GM21381 (cell line): Measurements from ENCODE around the gene KCNN2.
A peak's percentile ranks its signal among the peaks of the same experiment; 100 is the strongest.
"Not testable (repeated sequence)": the region's sequence is repeated elsewhere in the genome, so short reads cannot be mapped to it uniquely, and the experiment has no call there.

Source experiments
- ATAC-seq: cut with Tn5 transposase; IDR thresholded peaks from one replicate; pipeline ENCODE4 v1.9.1; 2021; ENCODE audit warnings: mild to moderate bottlenecking, moderate library complexity; ENCODE audit not compliant: unreplicated experiment

KCNN2 gene

DNA sequence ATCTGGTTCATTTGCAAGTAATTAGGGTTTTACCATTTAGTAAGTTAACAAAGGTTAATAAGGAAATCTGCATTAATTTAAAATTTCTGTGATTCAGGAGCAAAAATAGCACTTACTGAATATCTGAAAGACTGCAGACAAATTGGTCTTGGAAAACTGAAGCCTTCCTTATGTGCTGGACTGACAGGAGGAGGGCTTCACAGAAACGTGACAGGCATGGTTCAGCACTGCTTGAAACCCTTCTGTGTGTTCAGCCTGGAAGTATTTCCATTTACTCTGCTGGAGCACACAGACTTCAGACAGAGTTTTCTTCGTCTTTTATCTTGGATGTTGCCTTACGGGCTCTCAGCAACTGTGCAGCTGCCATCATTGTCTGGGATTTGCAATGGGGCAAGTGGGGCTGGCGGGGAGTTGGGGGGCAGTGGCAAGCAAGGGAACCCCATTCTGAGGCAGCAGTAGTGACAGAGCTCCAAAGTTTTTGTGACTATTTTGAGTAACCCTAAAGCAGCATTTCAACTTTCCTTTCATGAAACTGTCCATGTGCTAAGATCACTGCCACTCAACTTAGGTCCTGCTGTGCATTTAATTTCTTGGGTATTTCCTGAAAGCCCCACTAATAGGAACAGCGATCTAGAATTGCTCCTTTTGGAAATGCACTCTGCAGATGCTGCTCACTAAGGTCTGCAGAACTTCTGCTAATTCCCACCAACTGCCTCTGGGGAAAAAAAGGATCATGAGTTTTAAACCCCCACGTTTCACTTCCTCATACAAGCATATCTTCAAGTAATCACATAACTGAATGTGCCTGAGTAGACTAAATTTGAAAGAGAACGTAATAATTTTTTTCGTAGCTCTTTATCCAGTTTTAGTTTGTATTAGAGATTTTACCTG lies 56.6 kb downstream of the KCNN2 start:
- peak; percentile 87 for ATAC-seq

DNA sequence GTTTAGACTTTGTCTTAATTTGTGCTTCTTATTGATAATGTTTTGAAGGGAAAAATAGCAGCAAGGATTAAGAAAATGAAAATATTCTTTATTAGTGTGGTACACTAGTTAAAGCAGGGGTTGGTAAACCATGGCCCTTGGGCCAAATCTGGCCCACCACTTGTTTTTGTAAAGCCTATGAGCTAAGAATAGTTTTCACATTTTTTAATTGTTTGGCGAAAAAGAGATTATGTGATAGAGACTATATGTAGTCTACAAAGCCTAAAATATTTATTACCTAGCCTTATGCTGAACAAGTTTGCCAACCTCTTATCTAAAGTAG lies 57.2 kb downstream of the KCNN2 start:
- peak; percentile 11 for ATAC-seq

DNA sequence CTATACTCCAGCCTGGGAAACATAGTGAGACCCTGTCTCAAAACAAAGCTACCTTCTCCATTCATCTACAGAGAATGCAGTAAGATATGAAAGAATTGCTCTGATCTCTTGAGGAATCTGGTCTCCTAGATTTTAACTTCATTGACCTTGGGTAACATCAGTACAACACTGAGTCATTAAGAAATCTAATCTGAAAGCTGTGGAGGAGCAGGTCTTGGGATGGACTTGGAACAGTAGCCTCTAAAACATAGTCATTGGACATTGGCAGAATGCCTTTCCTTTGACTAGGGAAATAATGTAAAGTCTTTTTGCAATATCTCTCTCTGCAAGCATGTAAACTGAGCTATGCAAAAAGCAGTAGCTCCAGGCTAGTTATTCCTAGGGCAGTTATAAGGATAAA lies 58.1 kb downstream of the KCNN2 start:
- no peak for ATAC-seq

DNA sequence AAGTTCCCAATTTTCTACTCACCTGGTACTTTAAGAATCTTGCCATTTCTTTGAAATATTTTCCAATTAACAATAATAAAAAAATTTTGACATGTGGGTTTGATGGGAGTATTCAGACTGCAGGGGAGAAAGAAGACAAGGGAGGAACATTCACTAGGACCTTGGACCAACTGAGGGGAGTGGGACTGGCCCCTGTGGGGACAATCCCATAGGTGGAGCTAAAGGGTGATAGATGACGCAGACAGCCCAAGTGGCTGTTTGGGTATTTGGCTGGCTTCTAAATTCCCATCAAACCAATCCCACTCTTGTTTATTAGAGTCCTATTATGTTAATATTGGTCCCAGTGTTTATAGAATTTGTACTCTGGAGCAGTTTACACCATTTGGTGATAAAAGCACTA lies 65.3 kb downstream of the KCNN2 start:
- ATAC-seq = no peak

DNA sequence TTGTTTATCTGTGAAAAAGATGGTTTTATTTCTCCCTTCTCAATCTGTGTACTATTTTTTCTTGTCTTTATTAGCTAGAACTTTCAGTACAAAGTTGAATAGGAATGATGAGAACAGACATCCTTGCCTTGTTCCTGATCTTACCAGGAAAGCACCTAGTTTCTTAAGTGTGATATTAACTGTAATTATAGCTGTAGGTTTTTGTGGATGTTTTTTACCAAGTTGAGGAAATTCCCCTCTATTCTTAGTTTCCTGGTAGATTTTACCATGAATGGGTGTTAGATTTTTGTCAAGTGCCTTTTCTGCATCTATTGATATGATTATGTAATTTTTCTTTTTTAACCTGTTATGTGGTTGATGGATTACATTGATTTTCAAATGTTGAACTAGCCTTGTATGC lies 68.7 kb downstream of the KCNN2 start:
- no peak for ATAC-seq

DNA sequence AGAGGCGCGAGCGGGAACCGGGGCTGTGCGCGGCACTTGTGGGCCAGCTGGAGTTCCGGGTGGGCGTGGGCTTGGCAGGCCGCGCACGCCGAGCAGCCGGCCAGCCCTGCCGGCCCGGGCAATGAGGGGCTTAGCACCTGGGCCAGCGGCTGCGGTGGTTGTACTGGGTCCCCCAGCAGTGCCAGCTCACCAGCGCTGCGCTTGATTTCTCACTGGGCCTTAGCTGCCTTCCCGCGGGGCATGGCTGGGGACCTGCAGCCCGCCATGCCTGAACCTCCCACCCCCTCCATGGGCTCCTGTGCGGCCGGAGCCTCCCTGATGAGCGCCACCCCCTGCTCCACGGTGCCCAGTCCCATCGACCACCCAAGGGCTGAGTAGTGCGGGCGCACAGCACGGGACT lies 70.8 kb downstream of the KCNN2 start:
- not testable (repeated sequence) for ATAC-seq

DNA sequence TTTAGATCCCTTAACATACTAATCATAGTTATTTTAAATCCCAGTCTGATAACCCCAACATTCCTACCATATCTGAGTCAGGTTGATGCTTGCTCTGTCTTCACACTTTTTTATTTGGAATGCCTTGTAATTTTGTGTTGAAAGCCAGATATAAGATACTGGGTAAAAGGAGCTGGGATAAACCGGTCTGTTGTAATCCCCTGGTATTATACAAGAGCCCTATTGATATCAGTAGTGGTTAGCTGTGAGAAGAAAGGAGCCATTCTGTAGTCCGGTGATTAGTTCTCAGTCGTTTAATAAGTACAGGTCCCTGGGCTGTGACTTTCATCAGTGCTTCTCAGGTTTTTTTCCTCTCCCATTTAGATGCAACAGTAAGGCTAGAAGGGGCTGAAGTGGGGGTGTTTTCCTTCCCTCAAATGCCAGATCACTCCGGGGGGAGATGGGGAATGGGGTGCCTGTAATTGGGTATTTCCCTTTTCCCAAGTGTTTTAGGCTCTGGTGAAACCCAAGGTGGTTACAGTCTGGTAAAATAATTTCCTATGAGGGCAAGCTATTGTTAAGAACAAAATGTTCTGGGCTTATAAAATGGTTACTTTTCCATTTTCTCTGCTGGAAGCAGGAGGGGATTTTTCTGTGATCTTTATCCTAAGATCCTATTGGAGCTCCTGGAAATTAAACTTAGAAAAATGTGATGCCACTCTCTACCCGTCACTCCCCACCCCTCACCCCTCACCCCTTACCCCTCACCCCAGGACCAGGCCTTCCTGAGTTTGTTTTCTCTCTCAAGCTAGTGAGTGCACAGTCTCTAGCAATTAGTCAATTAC lies 72.7 kb downstream of the KCNN2 start:
- no peak for ATAC-seq

DNA sequence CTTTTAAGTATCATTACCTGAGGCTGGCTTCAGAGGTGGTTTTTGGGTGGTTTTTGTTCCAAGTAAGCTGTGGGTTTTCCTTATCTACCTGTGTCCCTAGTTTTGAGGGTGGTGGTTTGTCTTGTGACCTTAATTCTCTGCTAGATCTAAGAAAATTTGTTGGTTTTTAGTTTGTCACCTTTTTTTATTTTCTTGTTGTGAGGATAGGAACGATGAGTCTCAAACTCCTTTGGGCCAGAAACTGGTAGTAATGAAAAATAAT lies 73.3 kb downstream of the KCNN2 start:
- no peak for ATAC-seq

DNA sequence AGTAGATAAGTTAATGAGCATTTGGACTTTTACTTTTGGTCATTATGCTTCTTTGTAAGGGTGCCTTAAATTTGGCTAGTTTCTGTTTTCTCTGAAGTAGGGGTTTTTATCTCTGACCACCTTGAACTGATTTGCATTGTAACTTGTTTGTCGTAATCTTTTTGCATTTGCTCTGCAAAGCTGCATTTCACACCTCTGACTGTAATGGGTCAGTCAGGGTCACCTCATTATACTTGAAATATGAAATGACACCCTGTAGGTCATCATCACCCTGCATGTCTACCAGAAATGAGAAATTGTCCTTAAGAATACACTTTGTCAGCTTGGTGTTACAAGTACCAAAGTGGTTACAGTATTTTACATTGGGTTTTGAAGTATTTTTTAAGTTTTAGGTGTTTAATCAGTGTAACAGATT lies 74.0 kb downstream of the KCNN2 start:
- no peak for ATAC-seq

DNA sequence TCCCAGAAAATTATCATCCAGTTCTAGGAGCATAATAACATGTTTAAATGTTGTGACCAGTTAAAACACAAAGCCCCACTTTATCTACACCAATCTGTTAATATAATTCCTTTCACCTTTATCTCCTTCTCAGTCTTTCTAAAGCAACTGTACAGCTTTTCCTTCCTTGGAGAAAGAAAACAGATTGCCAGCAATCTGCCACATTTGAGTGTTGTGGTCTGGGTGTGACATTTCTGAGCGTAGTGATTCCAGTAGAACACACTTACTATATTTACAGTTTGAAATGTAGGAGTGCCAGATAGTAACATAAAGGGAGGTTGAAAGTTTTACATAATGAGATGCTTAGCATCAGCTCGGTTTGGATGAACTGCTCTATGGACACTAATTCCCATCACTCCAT lies 76.1 kb downstream of the KCNN2 start:
- ATAC-seq = no peak

DNA sequence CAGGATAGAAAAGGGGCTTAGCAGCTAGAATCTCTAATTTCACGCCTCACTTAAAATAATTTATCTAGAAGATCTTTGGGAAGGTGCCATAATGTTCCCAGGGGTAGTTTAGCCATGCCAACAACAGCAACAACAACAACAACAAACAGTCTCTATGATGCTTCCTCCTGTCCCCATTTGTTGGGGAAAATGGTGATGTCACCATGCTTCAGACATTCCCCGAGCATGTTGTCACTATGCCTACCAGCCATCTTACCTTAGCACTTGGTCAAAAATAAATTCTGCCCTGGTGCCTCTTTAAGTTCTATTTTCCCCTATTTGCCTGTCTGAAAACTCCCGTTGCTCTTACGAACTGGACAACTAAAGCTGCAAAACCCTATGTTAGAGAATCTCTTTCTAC lies 76.6 kb downstream of the KCNN2 start:
- no peak for ATAC-seq

DNA sequence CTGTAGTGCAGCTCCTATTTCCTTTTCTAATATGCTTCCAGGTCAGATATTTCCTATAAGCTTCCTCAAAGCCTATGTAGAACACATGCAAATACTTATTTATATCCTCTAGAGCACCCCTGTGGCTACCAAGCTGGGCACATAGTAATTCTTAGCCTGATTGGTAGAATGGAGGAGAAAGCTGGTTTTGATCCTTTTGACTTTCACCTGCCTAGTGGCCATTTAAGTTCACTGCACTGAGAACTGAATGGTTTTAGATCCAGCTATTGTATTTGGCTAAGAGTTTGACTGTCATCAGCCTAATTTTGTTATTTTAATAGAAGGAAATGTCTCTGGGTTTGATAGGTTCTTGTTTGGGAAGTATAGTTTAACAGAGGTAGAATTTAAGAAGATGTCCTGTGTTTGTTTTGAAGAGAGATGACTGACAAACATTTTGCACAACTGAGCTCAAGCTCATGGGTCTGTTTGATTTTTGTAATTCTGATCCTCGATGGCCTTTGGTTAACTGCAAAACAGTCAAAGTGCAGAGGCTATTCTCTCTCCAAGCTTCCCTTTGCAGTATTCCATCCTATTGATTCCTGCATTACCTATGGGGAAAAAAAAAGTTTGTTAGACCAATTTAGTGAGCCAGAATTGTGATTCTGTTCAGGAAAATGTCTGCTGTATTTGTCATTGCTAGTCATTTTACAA lies 85.4 kb downstream of the KCNN2 start:
- ATAC-seq = no peak

DNA sequence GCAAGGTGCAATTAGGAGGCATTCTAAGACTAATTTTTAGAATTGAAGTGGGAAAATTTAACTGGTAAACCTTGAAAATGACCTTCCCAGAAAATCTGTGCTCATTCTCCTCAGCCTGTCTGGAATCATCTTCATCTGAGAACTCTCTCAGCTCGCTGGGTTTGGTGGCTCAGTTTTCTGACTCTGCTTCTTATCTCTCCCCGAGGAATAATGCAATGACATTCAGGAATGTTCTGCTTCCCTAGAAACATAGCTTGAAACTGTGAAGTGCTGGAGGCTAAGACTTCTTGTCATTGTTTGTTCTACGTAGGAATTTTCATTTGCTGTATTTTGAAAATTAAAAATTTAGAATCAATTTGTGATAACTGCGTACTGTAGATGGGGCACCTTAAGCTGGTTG lies 86.6 kb downstream of the KCNN2 start:
- no peak for ATAC-seq

DNA sequence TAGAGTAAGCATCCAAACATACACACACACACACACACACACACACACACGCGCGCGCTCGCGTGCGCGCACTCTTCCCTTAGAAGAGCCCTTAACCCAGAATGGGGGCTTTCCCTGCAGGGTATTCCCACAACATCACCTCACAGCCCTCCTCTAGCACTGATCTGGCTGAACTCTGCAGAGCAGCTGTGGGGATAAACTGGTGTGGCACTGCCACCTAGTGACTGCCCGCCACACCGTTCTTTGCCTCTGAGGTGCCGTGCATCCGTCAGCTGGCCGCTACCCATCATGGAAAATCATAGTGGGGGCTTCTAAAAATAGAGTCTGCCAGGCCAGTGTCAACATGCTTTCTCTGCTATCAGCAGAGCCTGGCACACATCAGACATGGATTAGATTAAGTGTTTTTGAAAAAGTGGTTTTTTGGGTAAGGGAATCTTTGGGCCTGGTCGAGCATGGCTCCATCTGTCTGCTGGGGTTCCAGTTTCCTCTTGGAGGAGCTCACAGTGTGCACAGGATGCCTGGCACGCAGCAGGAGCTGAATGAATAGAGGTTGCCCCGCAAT lies 88.1 kb downstream of the KCNN2 start:
- ATAC-seq = peak; percentile 99

DNA sequence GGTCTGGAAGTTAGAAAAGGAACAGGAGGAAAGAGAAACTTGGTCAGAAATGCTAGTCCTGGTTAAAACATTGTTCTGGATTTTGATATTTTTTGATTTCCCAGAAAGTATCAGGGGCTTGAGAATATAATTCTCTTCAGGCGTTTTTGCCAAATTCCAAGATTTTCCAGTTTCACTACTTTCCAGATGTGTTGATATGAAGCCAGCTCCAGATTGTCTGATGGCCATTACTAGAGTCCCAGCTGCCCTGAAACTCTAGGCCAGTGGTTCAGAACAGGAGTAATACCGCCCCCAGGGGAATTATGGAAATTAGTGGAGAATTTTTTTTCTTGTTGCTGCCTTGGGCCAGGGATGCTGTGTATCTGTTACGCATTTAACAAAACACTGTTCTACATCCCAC lies 88.6 kb downstream of the KCNN2 start:
- no peak for ATAC-seq

DNA sequence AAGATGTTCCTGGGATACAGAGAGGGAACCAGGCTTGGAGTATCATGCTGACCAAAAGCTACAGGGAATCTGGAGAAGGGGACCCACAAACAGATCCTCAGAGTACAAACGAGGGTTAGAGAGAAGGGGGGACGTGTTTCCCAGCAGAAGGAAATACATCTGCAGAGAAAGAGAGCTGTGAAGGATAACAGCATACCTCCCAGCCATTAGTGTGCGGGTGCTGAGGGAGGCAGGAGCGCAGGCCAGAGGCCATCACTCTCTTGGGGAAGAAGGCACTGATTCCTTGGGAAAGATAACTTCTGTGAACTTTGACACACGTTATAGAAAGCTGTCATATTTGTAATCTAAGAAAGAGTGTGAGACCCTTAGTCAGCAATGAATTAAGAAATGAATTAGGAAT lies 96.9 kb downstream of the KCNN2 start:
- no peak for ATAC-seq

DNA sequence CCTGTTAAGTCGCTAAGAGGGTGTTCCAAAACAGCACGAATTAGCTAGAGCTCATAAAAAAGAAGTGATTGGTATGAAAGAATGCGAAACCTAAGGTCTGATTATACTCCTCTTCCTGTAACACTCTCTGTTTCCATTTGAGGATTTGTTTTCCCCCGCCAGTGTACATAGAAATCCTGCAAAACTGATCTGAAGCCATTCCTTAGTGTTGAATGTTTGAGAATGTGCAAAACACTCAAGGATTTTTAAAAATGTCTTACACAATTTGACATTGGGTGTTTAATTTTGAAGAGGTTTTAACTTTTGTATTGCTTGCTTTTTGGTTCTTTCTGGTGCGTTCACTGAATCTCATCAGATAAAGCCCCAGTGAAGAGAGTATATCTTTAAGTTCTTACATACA lies 105.3 kb downstream of the KCNN2 start:
- ATAC-seq = no peak

DNA sequence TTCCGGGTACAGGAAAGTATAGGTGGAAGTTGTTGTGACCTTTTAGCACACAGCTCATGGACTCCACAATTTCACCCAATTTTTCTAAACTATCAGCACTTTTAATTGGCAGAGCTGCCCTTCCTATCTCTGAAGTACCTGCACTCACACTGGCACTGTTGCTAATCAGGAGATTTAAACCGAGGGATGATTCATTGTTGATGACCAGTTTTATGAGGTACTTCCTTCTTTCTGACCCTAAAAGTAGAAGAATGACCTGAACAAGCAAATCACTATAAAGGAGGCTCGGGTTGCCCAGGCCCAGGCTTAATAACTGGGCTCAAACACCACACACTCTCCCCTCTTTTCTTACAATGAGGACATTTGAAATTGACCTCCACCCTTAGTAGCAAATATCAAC lies 105.9 kb downstream of the KCNN2 start:
- ATAC-seq = no peak

DNA sequence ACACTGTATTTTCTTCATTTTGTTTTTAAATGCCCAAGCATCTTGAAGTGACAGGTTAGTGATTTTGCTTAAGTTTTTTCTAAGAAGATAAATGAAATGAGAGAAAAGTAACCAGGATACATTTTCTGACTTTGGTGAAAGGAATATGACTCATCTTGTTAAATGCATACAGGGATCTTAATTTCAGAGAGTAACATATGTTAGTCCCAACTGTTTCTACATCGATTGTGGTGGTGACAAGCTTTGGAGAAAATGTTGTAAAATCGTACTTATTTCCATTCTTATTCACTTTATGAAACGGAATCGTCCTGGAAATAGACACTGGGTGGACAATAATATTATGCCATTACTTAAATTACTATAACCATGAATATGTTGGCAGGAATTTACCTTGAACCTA lies 107.5 kb downstream of the KCNN2 start:
- no peak for ATAC-seq

DNA sequence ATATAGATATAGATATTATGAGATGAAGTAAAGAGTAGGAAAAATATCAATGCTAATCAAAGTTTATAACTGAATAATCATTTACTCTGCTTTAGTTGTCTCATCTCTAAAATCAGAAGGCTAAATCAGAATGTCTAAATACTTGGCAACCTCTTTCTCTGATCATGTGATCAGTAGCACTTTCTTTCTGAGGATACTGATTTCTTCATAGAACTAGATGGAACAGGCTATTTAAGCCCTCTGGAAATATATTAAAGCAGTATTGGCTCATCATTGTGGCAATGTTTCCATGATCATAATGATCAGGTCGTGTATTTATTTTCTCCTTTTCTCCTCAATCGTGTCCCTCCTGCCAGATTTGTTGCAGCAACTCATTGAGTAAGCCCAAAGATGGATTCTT lies 109.7 kb downstream of the KCNN2 start:
- ATAC-seq = no peak

DNA sequence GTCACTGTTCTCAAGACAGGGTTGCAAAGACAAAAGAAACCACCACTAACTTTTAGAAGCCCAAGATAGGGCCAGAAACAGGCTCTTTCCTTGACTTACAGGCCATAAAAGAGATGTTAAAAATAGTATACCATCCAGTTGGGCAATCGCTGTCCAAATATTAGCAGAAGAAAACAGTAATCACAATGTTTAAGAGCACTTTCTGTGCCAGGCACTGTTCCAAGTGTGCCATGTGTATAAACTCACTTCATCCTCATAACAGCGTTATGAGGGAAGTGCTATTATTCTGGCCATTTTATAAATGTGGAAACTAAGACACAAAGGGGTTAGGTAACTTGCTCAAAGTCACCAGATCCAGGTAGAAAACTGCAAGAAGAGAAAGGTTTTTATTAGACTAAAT lies 111.7 kb downstream of the KCNN2 start:
- ATAC-seq = no peak
